KMS-11 (cell line): ENCODE results near the gene MRPS21.

Experiments
- H2AFZ ChIP-seq: fragments of 200-600 bp; sonication (generic); 2 replicates; pipeline ENCODE4 v1.6.1; 2016; ENCODE audit warnings: antibody characterized with exemption, mixed run types, low read depth
- H3K27ac ChIP-seq: fragments of 200-600 bp; sonication (generic); 2 replicates; pipeline ENCODE4 v1.6.1; 2016; ENCODE audit warnings: mild to moderate bottlenecking, mixed run types
- H3K27me3 ChIP-seq: fragments of 200-600 bp; sonication (generic); 2 replicates; pipeline ENCODE4 v1.6.1; 2017; ENCODE audit warnings: mild to moderate bottlenecking, low read depth, mixed run types, moderate library complexity; ENCODE audit not compliant: insufficient read depth
- H3K36me3 ChIP-seq: fragments of 200-600 bp; sonication (generic); 2 replicates; pipeline ENCODE4 v1.6.1; 2017; ENCODE audit warnings: mild to moderate bottlenecking, mixed run types; ENCODE audit not compliant: insufficient read depth
- H3K4me1 ChIP-seq: fragments of 200-600 bp; sonication (generic); 2 replicates; pipeline ENCODE4 v1.6.1; 2016; ENCODE audit warnings: mild to moderate bottlenecking, low read depth, mixed run types; ENCODE audit not compliant: poor library complexity, severe bottlenecking
- H3K4me2 ChIP-seq: fragments of 200-600 bp; sonication (generic); 2 replicates; pipeline ENCODE4 v1.7.0; 2016; ENCODE audit warnings: mild to moderate bottlenecking, mixed run types
- H3K4me3 ChIP-seq: fragments of 200-600 bp; sonication (generic); IDR thresholded peaks from 2 replicates; pipeline ENCODE4 v1.6.1; 2017; ENCODE audit warnings: low read depth, low read length, mixed read lengths; ENCODE audit not compliant: insufficient read depth
- H3K79me2 ChIP-seq: fragments of 200-600 bp; sonication (generic); 2 replicates; pipeline ENCODE4 v1.6.1; 2016; ENCODE audit warnings: low read depth, mixed run types; ENCODE audit not compliant: insufficient read depth
- H3K9ac ChIP-seq: fragments of 200-600 bp; sonication (generic); 2 replicates; pipeline ENCODE4 v1.6.1; 2016; ENCODE audit warnings: mild to moderate bottlenecking, mixed run types
- H4K20me1 ChIP-seq: fragments of 200-600 bp; sonication (generic); 2 replicates; pipeline ENCODE4 v1.6.1; 2016; ENCODE audit warnings: mild to moderate bottlenecking, mixed run types; ENCODE audit not compliant: insufficient read depth
- TF ChIP-seq, protein P1 (sequence below): fragments of 200-600 bp; sonication (generic); conservative IDR thresholded peaks from 2 replicates; pipeline ENCODE4 v1.6.1; 2017; ENCODE audit warnings: low read depth, mild to moderate bottlenecking, antibody characterized with exemption, low read length, moderate library complexity, mixed read lengths

MRPS21 gene

DNA sequence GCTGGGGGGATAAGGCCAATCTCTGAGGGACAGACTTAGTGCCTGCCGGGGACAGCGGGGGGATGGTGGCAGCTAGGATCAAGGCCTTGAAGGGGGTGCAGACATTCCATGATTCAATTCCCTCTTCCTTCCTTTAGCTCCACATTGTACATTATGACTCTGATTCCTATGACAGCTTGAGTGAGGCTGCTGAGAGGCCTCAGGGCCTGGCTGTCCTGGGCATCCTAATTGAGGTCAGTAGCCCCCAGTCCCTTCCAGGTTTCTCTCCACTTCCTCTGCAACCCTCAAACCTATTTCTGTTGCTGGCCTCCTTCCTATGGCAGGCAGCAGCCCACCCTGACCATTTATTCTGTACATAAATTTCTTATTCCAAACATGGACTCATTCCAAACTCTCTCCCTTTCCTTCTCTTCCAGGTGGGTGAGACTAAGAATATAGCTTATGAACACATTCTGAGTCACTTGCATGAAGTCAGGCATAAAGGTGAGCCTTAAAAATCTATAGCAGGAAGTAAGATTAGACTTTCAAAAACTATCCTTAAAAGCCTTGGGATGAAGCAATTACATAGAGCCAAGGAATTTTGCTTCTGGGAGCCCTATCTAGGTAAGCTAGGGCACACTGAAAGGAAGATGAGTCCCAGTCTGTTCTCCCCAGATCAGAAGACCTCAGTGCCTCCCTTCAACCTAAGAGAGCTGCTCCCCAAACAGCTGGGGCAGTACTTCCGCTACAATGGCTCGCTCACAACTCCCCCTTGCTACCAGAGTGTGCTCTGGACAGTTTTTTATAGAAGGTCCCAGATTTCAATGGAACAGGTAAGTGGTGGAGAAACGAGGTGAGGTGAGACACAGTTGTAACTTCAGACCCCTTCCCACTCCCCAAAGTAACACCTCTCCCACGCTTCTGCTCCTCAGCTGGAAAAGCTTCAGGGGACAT is 31.0 kb upstream of the MRPS21 start:
- TF ChIP-seq, protein P1, sequence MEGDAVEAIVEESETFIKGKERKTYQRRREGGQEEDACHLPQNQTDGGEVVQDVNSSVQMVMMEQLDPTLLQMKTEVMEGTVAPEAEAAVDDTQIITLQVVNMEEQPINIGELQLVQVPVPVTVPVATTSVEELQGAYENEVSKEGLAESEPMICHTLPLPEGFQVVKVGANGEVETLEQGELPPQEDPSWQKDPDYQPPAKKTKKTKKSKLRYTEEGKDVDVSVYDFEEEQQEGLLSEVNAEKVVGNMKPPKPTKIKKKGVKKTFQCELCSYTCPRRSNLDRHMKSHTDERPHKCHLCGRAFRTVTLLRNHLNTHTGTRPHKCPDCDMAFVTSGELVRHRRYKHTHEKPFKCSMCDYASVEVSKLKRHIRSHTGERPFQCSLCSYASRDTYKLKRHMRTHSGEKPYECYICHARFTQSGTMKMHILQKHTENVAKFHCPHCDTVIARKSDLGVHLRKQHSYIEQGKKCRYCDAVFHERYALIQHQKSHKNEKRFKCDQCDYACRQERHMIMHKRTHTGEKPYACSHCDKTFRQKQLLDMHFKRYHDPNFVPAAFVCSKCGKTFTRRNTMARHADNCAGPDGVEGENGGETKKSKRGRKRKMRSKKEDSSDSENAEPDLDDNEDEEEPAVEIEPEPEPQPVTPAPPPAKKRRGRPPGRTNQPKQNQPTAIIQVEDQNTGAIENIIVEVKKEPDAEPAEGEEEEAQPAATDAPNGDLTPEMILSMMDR, result no peak
- H3K4me2 ChIP-seq, result no peak overlapping the region

DNA sequence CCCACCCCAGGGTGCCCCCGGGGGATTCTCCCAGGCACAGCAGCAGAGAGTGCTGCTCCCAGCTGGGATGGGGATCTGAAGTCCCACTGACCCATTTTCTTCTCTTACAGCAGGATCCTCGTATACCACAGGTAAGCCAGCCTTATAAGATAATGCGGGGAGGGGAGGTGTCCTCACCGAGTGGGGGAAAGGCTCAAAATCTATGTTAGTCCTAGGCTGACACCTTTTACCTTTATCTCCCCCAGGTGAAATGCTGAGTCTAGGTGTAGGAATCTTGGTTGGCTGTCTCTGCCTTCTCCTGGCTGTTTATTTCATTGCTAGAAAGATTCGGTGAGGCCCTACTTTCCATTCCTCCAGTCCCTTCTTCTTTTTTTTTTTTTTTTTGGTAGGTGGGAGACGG is 30.1 kb upstream of the MRPS21 start:
- H3K9ac ChIP-seq, result no peak overlapping the region
- no peak overlapping the region for H3K27ac ChIP-seq

More for the DNA sequence above, 31.0 kb upstream of the MRPS21 start:
- no peak overlapping the region for H3K9ac ChIP-seq
- H3K27me3 ChIP-seq, result peaks cover 17% of the 10 kb centered on the region
- H3K79me2 ChIP-seq, result peaks cover 11% of the 10 kb centered on the region
- H3K4me1 ChIP-seq, result peaks cover 9% of the 10 kb centered on the region
- no peak overlapping the region for H3K4me3 ChIP-seq
- H3K36me3 ChIP-seq, result peaks cover 8% of the 10 kb centered on the region; the same call in 1 of the 2 replicates
- H4K20me1 ChIP-seq, result no peaks in the 10 kb centered on the region
- H3K27ac ChIP-seq, result no peak overlapping the region
- H2AFZ ChIP-seq, result no peak overlapping the region

DNA sequence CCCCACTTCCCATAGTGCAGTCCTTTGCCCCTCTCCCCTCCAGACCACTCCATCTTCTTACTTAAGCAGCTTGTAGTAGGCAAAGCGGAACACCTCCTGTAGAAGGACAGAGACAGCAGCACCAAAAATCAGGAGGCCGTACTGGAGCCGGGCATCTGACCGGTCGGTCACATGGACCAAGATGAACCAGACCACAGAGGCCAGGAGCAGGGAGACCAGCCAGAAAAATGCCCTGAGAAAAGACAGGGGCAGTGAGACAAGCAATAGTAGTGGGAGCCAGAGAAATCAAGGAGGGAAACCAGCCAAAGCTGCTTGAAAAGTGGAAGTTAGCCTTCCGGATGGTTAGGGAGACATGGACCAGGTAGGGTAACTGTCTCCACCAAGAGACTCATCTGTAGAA is 25.8 kb upstream of the MRPS21 start:
- peak overlapping the region; percentile 99 for H3K4me2 ChIP-seq
- peak overlapping the region; percentile 99 for H3K4me3 ChIP-seq
- peak overlapping the region; percentile 73 for H3K27ac ChIP-seq
- H4K20me1 ChIP-seq, result no peaks in the 10 kb centered on the region
- peaks cover 20% of the 10 kb centered on the region for H3K4me1 ChIP-seq
- H2AFZ ChIP-seq, result peak overlapping the region; percentile 78
- no peaks in the 10 kb centered on the region for H3K27me3 ChIP-seq
- H3K79me2 ChIP-seq, result peaks cover 22% of the 10 kb centered on the region
- H3K9ac ChIP-seq, result peak overlapping the region; percentile 87
- TF ChIP-seq, protein P1, result no peak
- H3K36me3 ChIP-seq, result peaks cover 8% of the 10 kb centered on the region; the same call in 1 of the 2 replicates

More for the DNA sequence above, 30.1 kb upstream of the MRPS21 start:
- Histone ChIP-seq H3K4me2 (no peak overlapping the region), H3K4me3 (no peak overlapping the region), H2AFZ (no peak overlapping the region), H4K20me1 (no peaks in the 10 kb centered on the region), H3K79me2 (peaks cover 20% of the 10 kb centered on the region), H3K4me1 (peaks cover 12% of the 10 kb centered on the region), H3K27me3 (peaks cover 10% of the 10 kb centered on the region; the same call in 1 of the 2 replicates), H3K36me3 (peaks cover 8% of the 10 kb centered on the region; the same call in 1 of the 2 replicates)
- TF ChIP-seq, protein P1, result no peak

DNA sequence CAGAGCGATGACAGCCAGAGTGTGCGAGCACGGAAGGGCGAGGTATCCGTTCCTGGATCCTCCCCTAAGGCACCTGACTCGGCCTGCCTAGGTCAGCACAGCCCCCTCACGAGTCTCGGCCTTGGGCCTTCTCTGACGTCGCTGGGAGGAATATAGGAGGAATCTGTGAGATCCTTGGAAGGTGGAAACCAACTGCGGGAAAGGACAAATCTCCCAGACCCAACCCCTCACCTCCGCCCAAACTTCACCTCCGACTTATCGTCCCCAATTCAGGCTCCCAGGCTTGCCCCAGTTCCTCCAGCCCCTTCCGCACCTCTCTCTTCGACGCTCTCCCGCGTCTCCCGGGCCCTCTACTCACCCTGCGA is 25.3 kb upstream of the MRPS21 start:
- H3K79me2 ChIP-seq, result peaks cover 22% of the 10 kb centered on the region
- peak overlapping the region; percentile 78 for H2AFZ ChIP-seq
- H3K9ac ChIP-seq, result peak overlapping the region; percentile 87
- peak overlapping the region; percentile 73 for H3K27ac ChIP-seq
- peaks cover 20% of the 10 kb centered on the region for H3K4me1 ChIP-seq
- peaks cover 8% of the 10 kb centered on the region; the same call in 1 of the 2 replicates for H3K36me3 ChIP-seq
- TF ChIP-seq, protein P1, result no peak
- H4K20me1 ChIP-seq, result no peaks in the 10 kb centered on the region
- H3K4me2 ChIP-seq, result peak overlapping the region; percentile 99
- H3K27me3 ChIP-seq, result no peaks in the 10 kb centered on the region
- peak overlapping the region; percentile 99 for H3K4me3 ChIP-seq
